Middle frontal gyrus (tissue), 1 donor: ENCODE results near the gene EID1.
"Not testable (repeated sequence)": the region's sequence is repeated elsewhere in the genome, so short reads cannot be mapped to it uniquely, and the experiment has no call there.

Experiments
- DNase-seq: peaks from one replicate; pipeline ENCODE4 v3.0.0-alpha.2; 2015; ENCODE audit warnings: low spot score; ENCODE audit errors: extremely low spot score

EID1 gene

GRCh38 chr15:48909313-48909712, 31.4 kb downstream of the EID1 start:
- DNase-seq, result not testable (repeated sequence)

GRCh38 chr15:48910554-48910953, 32.6 kb downstream of the EID1 start:
- not testable (repeated sequence) for DNase-seq

- no peak for DNase-seq
These were observed 35.2 kb downstream of the EID1 start for GRCh38 chr15:48913141-48913540.

GRCh38 chr15:48914717-48915116, 36.8 kb downstream of the EID1 start:
- DNase-seq, result no peak

- DNase-seq, result no peak
These were observed 37.9 kb downstream of the EID1 start for GRCh38 chr15:48915861-48916260.

DNA sequence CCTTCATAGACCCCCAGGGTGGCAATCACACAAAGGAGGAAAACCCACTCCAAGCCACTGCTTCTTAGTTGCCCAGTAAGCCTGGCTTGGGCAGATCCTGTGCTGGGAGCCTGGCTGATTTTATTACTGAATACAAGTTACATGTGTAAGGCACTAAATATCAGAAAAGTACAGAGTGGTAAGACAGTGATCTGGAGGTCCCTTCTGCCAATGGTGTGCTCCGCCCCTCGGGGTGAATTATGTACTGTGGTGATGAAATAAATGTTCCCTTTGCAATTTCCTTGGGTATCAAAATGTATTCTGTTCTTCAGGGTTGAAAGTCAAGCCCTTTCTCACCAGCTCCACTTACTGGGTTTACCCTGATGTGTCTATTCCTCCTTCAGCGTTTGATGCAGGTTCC, 38.8 kb downstream of the EID1 start:
- DNase-seq, result no peak

DNA sequence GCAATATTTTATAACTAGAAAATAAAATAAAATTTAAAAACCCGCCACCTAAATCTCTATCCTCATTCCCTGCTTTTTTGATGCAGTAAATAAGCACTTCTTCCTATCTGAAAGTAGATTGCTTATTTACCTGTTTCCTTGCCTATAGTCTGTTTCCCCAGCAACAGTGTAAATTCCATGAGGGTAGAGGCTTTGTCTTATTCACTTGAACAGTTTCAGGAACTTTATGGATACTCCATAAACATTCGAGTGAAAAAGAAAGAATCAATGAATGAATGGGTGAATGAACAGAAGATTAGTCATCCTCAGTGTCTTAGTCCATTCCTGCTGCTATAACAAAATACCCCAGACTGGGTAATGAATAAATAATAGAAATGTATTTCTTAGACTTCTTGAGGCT, 44.1 kb downstream of the EID1 start:
- DNase-seq, result no peak

DNA sequence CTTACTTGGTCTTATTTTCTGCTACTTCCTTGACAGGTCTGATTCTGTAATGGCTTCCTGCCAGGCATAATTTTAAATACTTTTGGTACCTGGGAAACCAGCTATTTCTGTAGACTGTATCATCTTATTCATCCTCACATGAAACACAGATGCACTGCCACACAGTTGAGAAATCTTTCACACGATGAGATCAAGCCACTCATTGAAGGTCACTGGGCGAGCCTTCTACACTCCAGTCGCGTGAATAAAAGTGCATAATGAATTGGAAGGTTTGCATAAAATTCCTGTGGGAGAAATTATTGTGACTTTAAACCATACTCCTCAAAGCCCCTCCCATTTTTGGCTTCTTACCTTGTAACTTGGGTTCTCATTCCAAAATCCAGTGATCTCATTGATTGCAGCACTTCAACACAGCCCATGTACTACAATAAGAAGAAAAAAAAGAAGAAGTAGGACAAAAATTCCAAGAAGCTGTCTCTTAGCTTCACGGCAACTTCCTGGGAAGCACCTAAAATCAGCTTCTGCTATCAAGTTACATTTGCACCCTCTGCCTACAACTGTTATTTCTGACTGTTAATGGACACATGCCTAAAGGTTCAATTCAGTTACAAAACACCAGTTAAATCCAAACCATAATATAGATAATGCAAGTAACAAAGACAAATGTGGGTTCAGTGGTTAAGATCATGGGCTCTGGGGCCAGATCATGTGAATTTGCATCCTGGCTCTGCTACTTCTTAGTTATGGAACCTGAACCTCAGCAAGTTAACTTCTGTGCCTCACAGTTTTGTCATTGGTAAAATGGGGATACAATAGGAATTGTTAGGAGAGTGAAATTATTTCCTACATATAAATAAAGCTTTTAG, 46.8 kb downstream of the EID1 start:
- no peak for DNase-seq

DNA sequence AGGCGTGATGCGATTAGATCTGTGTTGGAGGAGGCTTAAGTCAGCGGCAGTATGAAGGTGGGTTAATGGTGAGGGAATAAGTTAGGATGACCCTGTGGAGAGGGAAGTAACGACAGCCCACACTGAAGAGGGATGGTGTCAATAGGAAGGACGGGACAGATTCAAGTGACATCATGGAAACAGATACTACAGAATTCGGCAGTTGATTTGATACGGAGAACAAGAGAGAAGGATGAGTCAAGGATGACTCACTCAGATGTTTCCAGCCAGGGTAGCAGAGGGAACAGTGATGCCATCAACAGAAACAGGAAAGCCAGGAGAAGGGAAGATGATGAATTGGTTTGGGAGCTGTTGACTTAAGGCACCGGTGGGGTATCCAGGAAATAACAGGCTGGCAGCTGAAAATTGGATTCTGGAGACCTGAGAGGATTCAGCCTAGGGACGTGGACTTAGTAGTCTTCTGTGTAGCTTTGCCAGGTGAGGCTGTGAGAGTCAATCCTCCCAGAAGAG, 47.8 kb downstream of the EID1 start:
- no peak for DNase-seq

GRCh38 chr15:48928877-48929538, 51.1 kb downstream of the EID1 start:
- no peak for DNase-seq

GRCh38 chr15:48929661-48930060, 51.7 kb downstream of the EID1 start:
- no peak for DNase-seq
